Erythroblast (primary cell): ENCODE measurements around the gene SUSD2.

Experiments
- GATA1 ChIP-seq: IDR thresholded peaks from 2 replicates; pipeline ENCODE4 v1.6.1; 2011; ENCODE audit warnings: low read depth, mild to moderate bottlenecking, control low read depth, low read length, moderate library complexity
- POLR2A ChIP-seq: IDR thresholded peaks from 2 replicates; pipeline ENCODE4 v1.6.1; 2011; ENCODE audit warnings: mild to moderate bottlenecking, low read length

GRCh38 chr22:24142241-24142640, 39.0 kb upstream of the SUSD2 start:
- TF ChIP-seq POLR2A (no peak), GATA1 (no peak)
